Measurements from ENCODE around the gene CAPS.
A peak's percentile ranks its signal among the peaks of the same experiment; 100 is the strongest.

Gene CAPS

DNA sequence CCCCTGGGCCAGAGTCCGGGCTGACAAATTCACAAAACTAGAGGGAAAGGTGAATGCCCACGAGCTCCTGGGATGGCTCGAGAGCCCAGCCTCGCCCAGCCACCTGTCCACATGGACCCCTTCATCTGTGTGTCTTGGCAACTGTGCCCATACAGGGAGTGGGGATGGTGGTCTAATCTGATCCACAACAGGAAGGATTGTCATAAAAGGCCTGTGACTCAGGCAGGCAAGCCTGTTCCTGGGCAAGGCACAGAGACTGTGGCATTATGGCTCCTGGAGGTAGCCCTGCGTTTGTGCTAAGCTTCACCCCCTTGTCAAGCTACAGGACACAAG is 20.0 kb downstream of the CAPS start:
- no peak for DNase-seq (ENCODE audit: low read depth)

DNA sequence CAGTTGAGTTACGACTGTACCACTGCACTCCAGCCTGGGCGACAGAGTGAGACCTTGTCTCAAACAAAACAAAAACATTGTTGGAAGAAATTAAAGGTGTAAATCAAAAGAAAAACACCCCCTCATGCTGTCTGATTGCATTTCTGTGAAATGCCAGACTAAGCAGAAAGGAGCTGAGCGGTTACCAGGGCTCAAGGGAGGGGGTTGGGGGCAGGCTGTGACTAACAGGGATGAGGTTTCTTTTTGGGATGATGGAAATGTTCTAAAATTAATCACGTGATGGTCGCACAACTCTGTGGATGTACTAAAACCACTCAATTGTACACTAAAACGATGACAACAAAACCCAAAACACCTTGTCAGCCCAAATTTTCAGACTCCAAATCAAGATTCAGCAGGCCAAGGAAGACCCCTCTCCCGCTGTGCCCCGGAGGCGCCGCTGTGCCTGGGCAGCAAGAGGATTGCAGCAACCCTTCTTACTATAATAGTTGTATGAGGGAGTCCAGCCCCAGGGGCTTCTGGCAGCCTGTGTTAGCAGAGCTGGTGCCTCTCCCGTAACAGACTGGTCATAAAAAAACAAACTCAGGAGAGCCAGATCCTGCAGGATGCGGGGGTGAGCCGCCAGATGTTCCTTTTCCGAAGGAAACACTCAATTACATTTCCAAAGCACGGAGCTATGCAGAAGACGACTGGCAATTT is 20.9 kb downstream of the CAPS start:
- DNase-seq (ENCODE audit: low read depth): peak; percentile 88

DNA sequence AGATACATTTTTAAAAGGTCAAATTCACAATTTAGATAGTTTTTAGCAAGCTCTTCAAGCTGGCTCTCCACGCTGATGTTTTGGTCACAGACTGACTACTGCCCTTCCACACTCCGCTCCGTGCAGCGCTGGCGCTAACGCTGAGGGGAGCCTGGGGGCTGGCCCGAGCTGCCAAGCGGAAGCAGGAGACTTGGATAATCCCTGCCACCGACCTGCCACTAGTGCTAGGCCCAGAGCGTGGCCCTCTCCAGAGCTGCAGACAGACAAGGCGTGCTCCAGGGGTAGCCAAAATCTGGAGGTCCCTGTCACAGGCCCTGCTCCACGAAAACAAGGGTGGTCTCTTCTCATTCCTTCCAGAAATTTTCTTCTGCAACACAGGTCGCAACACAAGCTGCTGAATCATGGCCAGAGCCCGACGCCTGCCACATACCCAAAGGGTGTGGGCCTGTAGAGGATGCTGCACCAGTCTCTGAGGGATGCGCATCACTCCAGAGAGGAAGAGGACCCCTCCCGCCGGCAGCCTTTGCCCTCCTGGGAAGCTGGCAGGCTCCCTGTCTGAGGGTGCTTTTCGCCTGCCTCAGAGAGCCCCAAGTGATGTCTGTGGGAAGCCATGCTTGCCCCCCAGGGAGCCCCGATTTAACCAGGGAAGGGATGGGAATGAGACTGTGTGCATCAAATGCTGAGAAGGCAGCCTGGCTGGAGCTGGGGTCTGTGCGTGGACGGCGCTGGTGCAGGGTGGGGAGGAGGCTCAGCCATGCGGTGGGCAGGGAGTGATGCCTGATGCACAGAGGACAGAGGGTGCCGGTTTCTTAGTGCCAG is 21.6 kb downstream of the CAPS start:
- DNase-seq (ENCODE audit: low read depth): no peak

DNA sequence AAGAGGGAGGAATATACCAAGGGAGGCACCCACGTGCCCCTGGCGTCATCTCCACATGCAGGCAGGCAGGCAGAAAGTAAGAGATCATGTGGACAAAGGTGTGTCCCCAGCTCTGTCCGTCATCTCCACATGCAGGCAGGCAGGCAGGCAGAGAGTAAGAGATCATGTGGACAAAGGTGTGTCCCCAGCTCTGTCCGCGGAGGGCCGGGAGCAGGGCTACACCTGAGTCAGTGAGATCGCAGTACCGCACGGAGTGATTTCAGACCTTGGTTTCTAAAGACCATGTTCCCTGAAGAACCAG is 22.2 kb downstream of the CAPS start:
- no peak for DNase-seq (ENCODE audit: low read depth)

DNA sequence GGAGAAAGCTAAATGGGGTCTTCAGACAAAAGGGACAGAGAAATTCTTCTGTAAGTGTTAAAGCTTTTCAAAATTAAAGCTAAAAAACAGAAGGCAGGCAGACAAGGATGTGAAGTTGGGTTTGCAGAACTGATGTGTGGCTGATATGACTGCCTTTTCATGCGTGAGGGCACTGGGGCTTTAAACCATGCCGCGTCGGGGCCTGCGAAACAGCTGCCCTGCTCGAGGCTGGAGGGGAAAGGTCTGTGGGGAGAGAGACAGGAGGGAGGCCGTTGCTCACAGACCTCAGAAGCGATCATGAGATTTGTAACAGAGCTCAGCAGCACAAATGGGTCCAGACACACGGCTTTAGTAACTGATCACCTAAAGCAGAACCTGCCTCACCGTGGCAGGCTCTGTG is 23.5 kb downstream of the CAPS start:
- no peak for DNase-seq (ENCODE audit: low read depth)

DNA sequence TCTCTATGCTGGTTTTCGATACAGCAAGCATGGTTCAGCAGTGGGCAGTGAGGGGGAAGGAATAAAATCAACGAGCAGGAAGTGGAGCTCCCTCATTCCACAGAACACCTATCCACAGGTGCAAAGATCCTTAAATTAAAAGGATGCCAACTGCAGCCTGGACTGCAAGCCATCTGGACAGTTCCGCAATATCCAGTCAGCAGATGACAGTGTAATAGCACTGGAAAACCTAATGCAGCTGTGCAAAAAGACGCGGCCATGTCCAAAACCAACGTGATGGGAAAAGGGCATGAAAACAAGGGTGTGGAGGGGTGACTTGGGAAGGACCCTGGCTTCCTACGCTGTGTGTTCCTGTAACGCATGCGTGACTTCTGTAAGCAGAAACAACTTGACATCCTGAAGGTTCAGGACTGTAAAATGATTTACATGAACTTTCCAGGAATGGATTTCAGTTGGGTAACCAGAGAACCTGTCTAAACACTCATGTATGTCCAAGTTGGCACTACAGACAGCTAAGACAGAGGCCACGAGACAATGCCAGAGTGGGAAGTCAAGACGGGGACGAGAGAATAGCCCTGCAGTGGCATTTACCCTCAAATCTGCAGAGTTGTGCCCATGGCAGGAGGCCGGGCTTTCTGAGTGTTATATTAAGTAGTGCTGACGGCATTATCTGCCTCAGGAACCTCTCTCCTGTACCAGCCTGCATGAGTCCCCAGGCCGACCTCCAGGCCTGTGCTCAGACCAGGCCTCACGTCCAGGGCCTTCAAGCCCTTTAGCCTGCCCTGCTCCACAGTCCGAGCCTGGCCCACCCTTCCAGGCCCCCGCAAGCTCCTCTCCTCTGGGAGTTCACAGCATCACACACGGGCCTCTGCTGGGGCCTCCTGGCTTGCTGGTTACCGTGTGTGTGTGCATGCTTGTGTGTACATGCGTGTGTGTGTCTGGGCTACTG is 26.5 kb downstream of the CAPS start:
- DNase-seq (ENCODE audit: low read depth): no peak

DNA sequence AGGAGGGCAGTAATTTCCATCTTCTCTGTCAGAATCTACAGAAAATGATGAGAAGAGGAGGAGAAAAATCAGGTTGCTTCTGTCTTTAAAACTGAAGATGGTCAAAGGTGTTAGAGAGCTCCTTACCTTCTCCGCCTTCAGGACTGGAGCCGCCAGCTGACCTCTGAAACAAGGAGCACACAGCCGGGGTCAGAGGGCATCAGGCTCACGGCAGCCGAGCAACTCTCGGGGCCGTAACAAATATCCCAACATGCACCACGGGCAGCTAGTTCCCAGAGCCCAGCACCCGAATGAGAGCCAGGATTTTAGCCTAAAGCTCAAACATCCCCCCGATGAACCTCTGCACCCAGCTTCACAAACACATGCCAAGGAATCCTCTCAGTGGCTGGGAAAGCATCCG is 27.6 kb downstream of the CAPS start:
- DNase-seq (ENCODE audit: low read depth): no peak

DNA sequence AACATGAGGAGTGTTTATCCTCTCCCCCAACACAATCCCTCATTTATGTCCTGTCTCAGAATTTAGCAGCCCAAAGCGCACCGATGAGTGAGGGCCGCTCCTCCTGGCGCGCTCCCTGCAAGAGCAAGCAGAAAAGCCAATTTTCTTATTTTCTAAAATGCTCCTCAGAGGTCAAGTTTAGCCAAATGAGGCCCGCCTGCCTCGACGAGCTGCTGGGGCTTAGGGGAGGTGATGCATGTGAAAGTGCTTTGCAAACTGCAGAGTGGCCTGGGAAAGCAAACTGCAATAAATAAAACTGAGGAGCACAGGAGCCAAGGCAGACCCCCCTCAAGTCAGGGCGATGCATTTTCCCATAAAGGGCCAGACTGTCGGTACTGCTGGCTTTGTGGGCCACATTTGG is 29.0 kb downstream of the CAPS start:
- no peak for DNase-seq (ENCODE audit: low read depth)

DNA sequence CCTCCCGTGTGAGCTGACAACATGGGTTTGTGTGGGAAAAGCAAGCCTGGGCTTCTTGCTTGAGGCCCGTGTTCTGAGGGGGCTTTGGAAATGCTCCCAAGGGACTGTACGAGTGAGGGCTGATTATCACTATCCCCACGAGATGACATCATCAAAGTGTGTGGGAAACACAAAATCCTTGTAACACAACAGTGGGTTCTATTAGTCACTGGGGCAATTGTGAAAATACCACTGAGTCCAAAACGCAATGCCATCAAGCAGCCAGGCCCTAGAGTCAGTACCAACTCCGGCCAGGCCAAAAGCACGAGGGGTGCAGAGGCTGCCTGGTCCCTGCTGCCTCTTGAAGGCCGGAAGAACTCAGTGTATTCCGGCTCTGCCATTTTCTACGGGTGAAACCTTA is 29.6 kb downstream of the CAPS start:
- DNase-seq (ENCODE audit: low read depth): peak; percentile 20

DNA sequence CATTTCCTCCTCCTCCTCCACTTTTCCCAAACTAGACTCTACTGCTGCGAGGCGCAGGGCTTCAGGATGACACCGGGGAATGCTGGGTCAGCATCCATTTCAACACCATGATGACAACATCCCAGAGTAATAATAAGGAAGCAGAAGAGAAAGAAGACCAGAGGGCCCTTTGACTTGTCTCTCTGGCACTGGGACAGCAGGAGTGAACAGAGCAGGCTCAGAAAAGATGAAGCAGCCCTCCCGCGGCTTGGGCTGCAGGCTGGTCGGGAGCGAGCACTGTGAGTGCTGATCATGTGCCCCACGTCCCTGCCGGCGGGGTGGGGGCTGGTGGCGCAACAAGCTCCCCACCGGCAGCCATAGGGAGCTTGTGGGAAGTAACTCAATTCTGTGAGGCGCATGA is 33.4 kb downstream of the CAPS start:
- DNase-seq (ENCODE audit: low read depth): peak; percentile 66

DNA sequence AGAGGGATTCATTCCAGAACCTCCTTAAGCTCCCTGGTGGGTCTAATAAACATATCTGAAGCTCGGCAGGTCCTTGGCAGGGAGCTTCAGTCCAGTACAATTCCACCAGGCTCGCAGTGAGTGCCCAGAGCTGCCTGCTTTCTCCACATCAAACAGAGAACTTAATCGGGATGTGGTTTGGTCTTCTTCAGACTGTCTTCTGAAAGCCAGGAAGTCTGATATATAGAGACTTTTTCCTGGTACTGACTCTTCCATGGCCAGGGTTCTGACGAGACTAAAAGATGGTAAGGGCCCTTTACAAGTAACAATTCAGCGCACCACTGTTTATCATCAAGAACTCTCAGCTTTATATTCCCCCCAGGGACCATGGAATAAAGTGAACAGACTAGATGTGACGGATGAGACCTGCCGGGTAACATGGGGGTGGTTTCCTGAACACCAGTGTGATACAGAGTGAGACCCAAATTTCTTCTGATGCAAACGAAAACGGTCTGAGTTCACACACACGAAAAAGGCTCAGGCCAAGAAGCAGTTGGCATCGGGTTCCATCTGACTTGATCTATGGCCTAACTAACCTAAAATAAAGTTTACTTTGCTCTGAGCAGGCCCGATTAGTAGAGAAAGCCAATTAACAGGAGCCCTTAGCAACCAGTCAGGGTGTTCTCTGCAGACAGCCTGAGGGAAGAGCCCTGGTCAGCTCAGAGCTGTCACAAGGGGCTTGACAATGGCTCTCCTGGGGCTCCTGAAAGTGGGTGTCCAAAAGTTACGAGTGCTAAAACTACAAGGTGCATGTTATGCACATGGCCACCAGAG is 34.9 kb downstream of the CAPS start:
- no peak for DNase-seq (ENCODE audit: low read depth)

DNA sequence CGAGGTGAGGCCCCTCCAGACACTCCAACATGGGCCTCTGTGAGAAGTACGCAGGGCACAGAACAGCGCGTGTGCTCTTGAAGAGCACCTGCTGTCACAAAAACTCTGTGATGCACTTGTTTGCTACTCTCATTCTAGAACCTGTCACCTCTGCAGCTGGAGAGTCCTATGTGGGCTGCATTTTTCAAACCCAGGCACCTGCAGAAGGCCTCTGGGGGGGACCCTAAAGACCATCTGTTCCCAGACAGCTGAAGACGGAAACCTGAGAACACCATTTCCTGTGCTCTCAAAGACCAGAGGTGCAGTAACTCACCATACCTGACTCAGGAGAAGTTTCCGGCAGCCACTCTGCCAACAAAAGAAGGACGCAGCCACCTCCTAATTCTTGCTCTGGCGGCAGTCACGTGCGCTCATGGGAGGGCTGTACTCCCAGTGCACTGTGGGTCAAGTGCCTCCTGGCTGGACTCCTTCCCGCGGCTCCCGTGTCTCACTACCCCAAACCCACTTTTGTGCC is 35.8 kb downstream of the CAPS start:
- no peak for DNase-seq (ENCODE audit: low read depth)

DNA sequence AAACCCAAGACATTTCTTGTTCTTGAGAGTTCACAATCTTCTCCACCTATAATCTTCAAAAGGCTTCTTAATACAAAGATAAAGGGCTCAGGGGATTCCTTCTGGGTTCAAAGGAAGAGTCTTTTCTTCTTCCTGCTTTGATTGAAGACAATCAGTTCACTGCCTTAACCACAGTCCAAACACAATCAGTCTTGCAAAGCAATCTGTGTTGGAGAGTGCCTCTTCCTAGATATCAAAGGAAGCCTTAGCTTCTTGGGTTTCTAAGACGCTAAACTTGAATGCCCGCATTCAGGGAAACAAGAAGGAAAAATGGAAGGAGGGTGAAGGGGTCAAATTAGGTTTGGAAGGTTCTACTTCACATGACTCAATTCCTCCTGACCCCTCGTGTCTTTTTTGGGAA is 36.7 kb downstream of the CAPS start:
- no peak for DNase-seq (ENCODE audit: low read depth)

DNA sequence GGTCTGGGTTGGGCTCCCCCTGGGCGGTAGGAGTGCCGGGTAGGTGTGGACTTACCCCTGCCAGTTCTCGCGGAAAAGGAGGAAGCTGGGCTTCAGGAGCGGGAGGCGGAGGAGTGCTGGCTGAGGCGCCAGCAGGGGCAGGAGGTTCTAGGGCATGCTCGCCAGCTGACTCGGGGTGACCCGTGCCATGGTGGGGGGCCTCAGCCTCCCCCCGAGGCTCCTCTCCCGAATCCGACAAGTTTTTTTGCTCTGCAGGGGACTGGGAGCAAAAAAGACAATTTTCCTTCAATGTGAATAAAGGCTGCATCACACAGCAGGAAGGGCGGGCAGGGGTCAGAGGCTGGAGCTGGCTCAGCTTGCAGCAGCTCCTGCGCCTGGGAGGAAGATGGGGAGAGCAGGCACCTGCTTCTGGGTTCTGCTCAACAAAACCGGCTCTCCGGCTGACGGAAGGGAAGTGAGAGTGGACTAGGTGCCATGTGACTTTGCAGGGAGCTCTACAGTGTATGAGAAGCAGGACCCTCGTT is 37.3 kb downstream of the CAPS start:
- DNase-seq (ENCODE audit: low read depth): no peak

DNA sequence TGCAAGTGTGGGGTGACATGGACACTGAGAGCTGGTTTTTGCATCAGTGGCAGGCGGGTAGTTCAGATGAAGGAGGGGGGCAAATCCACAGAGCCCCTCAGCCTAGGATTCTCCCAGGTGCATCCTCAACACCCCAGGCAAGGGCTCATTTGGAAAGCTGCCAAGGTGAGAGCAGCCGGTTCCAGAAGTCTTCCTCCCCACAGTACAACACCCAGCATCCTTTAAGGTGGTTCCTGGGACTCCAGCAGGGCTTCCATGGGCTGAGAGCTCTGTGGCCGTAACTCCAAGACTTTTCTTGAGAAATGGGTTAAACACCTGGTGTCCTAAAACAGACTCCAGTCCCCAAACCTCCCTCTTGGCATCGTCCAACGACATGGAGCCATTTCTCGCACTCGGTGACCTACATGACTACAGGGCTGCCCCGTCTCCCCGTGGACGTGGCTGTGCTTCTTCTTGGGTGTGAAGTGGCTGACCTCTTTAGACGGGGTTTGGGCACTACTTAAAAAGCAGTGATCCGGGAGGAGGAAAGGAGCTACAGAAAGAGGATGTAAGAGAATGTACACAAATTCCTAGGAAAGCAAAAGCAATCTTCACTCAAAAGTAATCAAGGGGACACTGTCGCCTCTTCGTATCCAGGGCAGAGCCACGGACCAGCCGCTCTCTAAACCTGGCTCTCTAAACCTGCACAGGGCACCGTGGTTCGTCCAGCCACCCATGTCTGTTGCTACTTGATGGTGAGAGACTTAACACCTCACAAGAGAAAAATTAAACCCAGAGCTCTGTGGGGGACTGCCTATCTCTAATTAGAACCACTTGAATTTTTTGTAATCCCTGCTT is 38.4 kb downstream of the CAPS start:
- no peak for DNase-seq (ENCODE audit: low read depth)

DNA sequence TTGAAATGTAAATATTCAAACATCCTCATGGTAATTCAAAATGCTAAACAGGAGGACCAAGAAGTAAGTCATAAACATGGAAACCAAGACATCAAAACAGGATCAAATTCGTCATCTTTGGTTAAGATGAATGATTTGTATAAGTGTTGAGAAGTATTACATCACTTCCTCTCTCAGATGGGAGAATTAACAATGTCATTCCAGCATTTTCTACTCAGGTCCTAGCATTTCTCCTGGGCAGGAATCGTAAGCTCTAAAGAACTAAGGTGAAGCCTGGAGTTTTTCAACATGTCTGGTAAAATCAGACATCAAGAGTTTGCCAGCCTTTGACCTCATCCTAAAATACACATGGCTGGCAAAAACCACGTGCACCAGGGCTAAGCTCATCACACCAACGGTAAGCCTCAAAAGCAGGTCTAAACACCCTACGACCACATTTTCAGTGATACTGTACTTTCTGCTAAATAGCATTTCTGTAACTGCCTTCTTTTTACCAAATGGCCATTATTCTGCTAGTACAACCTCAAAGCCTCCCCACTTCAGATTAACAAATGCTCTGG is 39.1 kb downstream of the CAPS start:
- DNase-seq (ENCODE audit: low read depth): peak; percentile 61

DNA sequence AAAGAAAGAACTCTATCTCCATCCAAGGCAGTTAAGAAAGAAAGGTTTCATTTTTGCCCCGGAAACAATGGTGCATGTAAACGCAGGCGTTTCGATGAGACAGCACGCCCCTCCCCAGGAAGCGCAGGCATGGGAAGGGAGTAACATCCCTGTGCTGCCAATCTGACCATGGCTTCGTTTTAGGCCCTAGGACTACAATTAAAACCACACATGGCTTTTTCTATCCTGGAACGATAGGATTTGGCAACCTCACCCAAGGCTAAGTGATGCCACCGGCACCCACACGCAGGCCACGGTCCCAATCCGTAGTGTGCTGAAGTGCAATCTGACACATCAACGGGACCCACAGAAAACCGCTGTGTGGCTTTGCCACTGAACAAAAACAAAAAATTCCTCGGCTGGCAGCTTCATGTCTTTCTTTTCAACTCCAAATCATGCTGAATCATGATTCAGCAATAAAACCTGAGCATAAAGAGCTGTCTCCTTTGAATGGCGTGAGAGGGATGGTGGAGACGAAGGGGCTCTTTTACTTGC is 39.7 kb downstream of the CAPS start:
- peak; percentile 78 for DNase-seq (ENCODE audit: low read depth)

DNA sequence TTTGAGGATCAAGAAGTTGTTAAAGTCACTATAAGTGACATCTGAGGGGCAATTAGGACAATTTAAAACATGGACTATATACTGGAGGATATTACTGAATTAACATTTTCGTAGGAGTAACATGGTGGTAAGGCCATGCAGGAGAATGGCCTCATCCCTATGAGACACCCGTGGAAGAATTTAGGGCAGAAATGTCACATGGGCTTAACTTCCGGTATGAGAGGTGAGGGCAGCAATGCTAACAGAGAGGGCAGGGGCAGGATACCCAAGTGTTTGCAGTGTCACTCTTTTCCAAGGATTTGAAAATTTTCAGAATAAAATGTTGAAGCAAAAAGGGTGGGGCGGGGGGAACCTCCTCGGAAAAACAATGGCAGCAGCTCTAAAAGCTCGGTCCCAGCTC is 40.2 kb downstream of the CAPS start:
- peak; percentile 21 for DNase-seq (ENCODE audit: low read depth)

DNA sequence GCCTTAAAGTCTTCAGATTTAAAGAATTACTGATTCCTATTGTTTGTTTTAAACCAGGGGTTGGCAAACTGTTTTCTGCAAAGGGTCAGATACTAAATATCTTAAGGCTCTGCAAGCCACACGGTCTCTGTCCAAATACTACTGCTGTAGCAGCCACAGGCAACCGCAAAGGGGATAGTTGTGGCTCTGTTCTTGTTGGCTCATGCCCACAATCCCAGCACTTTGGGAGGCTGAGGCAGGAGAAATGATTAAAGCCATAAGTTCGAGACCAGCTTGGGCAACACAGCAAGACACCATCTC is 41.5 kb downstream of the CAPS start:
- DNase-seq (ENCODE audit: low read depth): peak; percentile 82

DNA sequence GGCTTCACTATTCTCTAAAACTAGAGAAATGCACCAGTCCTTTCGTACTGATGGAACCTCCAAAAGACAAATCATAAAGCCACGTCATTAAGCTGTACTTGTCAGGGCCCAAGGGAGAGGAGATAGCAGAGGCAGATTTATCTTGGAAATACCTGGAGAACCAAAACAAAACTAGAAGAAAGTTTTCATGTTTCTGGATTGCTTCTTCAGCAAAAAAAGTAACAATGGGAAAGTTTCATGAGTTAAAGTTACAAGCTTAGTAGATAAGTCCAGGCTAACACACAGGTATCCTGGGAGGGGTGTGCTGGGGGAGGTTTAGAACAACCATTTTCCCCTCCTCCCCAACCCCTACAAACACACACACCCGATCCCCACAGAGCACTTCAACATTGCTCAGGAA is 42.3 kb downstream of the CAPS start:
- DNase-seq (ENCODE audit: low read depth): no peak
